NCI-H2196 treated with DMSO at 0.1 percent for 48 hours (cell line): ENCODE measurements around the gene OPRD1.
"Not testable (repeated sequence)": the region's sequence is repeated elsewhere in the genome, so short reads cannot be mapped to it uniquely, and the experiment has no call there.

Experiments
- DNase-seq: peaks from one replicate; lab custom pipeline; 2025; ENCODE audit not compliant: unreplicated experiment; lab: John Stamatoyannopoulos, UW

OPRD1 gene

DNA sequence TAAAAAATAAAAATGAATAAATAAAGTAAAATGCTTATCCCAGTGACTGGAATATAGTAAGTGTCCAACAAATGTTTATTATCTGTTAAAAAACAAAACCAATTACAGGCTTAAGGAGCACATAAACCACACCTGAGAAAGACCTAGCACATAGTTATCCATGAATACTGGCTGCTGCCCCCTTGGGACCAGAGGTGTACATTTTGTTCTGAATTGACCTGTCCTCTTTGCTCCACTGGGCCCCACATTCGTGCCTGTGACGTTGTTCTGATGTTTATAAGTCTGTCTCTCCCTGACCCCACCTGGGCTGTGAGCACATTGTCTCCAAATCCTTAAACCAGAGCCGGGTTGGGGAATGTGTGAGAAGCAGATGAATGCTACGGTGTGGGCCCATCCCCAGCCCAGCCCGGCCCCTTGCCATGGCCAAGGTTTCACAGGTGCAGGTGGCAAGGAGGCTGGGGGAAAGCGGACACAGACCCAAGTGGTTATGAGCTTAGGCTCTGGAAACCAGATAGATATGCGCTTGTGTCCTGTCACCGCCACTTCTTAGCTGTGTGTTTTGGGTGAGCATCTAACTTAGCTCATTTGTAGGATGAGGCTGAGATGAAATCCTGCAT is 29.1 kb downstream of the OPRD1 start:
- DNase-seq: no peak

DNA sequence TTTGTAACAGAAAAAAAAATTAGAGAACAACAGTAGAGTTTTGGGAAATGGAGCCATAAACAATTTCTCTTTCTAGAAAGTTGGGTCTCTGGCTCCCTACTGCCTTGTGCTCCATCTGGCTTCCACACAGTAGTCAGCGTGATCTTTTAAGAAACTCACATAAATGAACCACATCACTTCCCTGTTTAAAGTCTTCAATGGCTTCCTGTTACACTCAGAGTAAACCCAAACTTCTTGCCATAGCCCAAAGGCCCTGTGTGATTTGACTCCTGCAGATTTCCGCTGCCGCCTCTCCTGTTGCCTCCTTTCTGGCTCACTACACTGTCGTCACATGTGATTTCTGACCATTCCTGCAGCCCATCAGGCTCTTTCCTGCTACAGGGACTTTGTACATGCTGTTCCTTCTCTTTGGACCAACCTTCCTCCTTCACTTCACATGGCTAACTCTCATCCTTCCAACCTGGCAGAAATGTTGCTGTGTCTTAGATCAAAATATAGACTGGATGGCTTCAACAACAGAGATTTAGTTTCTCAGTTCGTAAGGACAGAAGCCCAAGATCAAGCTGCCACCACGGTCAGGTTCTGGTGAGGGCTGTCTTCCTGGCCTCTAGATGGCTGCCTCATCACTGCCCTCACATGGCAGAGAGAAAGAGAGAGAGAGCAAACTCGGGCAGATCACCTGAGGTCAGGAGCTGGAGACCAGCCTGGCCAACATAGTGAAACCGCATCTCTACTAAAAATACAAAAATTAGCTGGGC is 34.0 kb downstream of the OPRD1 start:
- DNase-seq: peak; percentile 39

DNA sequence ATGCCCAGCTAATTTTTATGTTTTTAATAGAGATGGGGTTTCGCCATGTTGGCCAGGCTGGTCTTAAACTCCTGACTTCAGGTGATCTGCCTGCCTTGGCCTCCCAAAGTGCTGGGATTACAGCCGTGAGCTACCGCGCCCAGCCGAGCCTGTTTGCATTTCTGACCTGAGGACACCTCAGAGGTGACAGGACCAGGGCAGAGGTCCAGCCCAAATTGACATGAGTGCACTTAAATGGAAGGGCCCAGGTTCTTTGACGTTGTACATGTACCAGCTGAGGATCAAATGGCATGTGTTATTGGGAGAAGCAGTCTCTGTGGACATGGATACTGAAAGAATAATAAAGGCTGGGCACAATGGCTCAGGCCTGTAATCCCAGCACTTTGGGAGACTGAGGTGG is 35.2 kb downstream of the OPRD1 start:
- not testable (repeated sequence) for DNase-seq

DNA sequence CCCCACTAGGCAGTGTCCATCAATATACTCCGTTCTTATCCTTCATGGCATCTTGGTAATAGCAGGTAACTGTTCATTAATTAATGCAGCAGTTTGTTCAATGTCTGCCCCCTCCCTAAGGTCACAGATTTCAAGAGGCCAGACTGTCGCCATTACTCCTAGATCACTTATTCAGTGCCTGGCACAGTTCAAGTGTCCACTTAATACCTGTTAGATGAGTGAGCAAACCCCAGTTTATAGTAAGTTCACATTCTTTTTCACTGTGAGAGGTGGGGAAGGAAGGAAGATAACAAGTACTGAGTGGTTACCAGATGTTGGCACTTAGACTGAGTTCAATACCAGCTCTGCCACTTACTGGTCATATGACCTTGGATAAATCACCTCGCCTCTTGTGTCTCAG is 36.4 kb downstream of the OPRD1 start:
- DNase-seq: no peak

DNA sequence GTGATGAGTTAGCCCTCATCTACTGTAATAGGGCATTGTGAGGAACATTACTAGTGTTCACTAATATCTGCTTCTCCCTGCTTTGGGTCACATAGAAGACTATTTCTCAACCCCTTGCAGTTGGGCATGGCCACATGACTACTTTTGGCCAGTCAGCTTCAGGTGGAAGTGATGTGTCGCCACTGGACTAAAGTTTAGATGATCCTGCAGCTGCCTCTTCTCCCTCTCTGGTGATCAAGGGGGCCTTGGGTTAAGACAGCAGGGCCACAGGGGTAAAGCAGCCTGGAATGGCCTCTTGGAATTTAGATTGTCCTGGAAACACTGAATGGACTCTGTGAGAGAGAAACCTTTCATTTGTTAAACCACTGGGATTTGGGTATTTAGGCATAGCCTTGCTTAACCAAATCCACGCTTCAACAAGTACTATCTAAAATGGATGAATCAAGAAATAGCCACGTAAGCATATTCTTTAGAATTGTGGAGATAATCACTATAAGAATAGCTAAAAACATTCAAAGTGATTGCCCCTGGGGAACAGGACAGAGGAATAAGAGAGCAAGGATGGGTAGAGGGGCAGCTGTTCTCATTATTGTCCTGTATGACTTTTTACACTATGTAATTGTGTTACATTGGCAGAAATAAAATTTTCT is 41.2 kb downstream of the OPRD1 start:
- DNase-seq: no peak

DNA sequence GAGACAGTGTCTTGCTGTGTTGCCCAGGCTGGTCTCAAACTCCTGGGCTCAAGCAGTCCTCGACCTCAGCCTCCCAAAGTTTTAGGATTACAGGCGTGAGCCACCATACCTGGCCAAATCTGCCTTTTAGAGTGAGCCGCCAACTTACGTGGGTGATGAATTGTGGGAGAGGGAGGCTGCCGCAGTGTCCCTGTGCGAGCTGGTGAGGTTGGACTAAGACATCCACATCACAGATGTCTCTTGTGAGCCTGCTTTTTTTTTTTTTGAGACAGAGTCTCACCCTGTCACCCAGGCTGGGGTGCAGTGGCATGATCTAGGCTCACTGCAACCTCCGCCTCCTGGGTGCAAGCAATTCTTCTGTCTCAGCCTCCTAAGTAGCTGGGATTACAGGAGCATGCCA is 42.4 kb downstream of the OPRD1 start:
- not testable (repeated sequence) for DNase-seq

DNA sequence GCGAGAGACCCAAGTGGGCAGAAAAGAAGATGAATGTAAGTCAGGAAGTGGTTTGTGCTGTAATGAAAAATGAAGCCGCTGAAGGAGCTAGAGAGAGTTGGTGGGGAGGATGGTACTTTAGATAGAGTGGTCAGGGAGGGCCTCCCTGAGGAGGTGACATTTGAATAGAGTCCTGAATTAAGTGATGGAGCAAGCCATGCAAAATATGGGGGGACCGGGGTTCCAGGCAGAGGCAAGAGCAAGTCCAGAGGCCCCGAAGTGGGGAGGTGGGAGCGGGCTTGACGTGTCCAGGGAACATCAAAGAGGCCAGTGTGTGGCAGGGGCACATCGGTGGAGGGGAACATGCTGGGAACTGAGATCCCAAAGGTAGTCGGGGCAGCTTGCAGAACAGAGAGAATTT is 43.1 kb downstream of the OPRD1 start:
- DNase-seq: no peak

DNA sequence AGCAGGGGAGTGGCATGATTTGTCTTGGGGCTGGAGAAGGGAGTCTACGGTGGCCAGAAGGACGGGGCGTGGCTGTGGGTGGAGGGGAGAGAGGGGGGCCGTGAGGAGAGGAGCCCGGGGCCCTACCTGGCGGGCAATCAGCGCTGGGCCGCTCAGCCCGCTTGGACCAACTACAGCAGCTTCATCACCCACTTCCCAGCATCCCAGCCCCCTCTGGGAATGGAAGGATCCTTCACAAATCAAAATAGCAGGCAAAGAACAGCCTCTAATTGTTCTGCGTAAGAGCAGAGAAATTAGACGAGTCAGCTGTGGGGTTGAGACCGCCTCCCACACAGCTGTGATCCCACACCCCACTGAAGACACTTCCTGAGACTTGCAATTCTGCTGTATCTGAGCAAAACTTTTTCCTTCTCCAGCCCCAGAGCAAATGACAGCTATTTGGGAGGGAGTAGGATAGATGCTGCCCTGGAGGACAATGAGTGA is 43.5 kb downstream of the OPRD1 start:
- no peak for DNase-seq

DNA sequence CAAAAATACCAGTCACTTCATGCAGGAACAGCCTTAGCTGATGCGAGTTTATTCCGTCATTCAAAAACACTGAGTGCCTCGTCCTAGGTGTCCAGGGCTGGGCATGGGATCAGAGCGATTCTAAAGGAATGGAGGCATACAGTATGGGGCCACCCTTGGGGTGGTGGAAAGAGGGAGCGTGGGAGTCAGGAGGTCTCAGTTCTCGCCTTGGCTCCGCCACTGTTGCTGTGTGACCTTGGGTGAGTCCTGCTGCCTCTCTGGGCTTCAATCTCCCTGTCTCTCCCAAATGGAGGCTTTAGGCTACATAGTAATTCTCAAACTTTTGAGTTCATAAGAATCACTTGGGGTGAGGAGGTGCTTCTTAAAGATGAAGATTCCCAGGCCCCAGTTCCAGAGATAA is 44.0 kb downstream of the OPRD1 start:
- DNase-seq: no peak

DNA sequence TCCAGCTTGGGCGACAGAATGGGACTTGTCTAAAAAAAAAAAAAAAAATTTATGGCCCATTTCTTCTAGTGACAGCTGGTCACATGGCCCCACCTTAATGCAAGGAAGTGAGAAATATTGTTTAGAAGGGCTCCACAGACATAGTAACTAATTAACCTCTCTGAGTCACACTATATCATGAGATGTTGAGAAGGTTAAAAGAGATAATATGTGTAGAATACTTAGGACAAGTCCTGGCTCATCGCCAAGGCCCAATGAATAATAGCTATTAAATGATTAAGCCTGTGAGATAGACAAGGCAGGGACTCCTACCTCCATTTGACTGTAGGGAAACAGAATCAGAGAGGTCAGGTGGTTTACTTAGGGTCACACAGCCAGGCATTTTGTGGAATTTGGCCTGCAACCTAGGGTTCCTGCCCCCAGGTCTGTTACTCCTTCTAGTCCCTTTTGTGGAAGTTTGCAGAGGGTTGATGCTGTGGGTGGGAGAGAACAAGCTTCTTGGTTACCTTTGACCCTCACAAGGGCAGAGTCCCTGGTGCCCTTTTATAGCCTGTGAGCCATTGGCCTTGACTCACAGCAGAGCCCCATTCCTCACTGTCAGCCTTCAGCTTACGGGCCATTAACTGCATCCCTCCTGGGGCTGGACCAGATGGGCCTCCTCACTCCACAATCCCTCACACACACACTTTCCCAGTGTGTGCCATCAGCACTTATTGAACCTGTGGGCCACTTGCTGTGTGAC is 48.5 kb downstream of the OPRD1 start:
- no peak for DNase-seq

DNA sequence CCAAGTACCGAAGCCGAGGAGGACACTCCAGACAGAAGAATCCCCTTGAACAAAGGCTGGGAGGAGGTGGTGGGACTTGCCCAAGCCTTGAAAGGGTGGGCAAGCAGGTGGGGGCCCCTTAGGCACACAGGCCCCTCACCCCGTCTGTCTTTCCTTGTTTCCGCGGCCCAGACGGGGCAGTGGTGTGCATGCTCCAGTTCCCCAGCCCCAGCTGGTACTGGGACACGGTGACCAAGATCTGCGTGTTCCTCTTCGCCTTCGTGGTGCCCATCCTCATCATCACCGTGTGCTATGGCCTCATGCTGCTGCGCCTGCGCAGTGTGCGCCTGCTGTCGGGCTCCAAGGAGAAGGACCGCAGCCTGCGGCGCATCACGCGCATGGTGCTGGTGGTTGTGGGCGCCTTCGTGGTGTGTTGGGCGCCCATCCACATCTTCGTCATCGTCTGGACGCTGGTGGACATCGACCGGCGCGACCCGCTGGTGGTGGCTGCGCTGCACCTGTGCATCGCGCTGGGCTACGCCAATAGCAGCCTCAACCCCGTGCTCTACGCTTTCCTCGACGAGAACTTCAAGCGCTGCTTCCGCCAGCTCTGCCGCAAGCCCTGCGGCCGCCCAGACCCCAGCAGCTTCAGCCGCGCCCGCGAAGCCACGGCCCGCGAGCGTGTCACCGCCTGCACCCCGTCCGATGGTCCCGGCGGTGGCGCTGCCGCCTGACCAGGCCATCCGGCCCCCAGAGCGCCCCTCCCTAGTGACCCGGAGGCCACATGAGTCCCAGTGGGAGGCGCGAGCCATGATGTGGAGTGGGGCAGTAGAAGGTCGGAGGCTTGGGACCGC is 50.8 kb downstream of the OPRD1 start:
- no peak for DNase-seq

DNA sequence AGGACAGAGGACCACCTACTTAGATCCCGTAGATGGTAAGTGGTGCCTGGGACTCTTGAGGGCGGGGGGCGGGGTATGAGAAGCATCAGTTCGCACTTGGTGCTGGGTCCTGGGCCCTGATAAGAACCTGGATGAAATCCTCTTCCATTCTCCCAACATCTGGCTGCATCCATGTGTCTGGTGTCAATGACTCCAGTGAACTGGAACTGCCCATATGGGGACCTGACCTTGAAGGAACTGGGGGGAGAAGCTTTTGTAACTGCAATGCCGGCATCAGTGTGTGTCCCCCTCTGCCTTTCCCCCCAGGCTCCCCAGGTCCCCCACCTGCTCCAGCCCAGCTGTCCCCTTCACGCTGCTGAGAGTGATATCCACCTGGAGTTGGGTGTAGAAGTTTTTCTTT is 52.7 kb downstream of the OPRD1 start:
- DNase-seq: no peak

DNA sequence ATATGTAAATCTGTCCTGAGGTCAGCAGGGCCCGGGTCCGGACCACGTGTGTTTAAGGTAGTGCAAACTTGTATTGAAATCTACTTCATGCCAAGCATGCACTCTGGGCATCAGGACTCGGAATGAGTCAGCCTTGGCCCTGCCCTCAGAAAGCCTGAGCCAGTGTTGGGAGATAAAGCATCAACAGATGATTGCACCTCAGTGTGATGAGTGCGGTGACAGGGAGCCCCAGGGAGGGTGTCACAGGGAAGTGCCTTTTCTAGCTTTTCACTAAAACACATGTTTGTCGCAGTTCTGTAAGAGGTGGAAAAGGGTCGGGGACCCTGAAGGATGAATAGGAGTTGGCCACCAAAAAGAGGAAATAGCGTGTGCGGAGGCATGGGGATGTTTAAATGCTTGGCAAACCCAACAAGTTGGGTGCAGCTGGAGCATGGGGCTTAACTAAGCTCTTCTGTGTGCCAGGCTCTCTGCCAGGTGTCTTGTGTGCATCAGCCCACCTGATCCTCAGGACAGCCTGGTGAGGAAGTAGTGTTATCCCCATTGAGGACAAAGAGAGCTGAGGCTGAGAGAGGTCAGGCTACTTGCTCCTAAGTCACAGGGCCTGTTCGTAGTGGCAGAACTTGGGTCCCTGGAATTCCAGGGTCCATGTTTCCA is 54.2 kb downstream of the OPRD1 start:
- DNase-seq: no peak

DNA sequence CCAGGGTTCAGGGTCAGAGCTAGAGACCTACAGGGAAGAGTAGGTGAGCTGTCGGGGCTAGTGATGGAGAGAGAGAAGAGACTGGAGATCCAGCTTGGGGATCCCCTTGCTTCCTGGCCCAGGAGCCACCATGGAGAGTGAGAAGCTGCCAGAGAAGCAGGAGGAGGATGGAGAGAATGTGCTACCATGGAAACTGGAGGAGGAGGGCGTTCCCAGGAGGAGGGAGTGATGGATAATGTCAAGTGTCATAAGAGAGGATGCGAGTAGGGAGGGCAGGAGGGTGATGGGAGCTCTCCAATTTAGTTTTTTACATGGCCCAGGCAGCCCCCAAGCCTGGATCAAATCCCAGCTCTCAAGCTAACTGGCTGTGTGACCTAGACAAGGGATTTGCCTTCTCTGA is 55.9 kb downstream of the OPRD1 start:
- DNase-seq: no peak

DNA sequence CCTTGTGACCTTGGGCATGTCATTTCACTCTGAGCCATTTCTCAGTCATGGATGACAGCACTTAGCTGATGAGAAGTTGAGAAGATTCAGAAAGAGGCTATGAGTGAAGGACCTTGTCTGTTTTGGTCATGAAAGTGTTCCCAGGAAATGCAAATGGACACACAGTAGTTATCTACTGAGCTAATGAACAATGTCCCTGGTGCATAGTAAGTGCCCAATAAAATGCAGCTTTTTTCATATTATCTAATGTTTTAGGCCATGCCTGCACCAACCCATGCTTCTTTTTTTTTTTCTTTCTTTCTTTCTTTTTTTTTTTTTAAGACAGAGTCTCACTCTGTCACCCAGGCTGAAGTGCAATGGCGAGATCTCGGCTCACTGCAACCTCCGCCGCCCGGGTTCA is 58.0 kb downstream of the OPRD1 start:
- DNase-seq: no peak

DNA sequence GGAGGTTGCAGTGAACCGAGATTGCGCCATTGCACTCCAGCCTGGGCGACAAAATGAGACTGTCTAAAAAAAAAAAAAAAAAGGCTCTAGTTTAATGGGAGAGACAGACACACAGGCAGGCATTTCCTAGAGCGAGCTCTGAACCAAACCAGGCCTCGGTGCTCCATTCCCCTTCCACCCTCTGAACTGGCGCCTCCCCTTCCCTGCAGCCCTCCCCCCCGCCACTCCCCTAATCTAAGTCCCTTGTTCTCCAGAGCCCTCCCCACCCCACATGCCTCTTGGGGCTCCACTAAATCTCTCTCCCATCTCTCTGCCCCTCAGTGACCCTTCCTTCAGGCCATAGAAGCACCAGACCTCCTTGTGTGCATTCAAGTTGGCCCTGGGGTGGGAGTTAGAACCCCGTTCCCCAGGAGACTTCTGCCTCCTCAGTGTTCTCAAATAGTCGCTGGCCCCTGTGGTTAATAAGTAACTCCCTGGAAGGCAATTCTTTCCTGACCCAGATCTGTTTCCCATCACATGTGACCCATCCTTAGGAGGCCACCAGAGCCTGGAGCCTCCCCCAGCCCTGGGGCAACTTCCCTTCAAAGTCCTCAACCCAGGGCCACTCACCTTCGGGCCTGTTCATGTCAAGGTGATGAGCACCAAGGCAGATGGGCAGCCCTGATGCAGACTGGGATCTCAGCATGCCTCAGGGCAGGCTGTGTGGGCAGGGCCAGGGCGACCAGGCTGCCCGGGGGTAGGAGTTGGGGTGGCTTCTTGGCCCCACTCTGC is 59.8 kb downstream of the OPRD1 start:
- no peak for DNase-seq

DNA sequence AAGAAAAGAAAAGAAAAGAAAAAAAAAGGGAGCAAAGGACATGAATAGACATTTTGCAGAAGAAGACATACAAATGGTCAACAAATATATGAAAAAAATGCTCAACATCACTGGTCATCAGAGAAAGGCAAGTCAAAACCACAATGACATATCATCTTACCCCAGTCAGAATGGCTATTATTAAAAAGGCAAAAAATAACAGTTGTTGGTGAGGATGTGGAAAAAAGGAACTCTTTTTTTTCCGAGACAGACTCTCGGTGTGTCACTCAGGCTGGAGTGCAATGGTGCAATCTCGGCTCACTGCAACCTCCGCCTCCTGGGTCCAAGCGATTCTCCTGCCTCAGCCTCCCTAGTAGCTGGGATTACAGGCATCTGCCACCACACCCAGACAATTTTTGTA is 63.2 kb downstream of the OPRD1 start:
- DNase-seq: not testable (repeated sequence)

DNA sequence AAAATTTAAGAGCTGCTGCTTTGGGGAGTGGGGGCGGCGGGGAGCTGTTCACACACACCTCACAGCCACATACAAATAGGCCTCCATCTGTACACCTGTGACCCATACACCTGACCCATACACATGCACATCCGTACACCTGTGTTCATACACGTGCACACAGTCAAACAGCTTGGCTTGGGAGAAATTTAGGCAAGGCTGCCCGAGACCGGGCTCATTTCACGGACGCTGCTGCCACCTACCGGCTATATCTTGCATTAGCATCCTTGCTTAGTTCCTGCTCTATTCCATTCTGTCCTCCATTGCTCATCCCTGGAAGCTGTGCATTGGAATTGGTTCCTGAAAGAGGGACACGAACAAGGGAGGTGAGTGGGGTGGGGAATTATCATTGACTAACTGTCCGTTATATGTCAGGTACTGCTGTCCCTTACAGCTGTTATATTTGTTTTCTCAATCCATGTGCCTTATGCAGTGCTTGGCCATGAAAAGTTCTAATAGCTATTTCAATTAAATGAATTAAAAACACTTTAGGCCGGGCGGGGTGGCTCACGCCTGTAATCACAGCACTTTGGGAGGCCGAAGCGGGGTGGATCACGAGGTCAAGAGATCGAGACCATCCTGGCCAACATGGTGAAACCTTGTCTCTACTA is 65.3 kb downstream of the OPRD1 start:
- peak; percentile 81 for DNase-seq

DNA sequence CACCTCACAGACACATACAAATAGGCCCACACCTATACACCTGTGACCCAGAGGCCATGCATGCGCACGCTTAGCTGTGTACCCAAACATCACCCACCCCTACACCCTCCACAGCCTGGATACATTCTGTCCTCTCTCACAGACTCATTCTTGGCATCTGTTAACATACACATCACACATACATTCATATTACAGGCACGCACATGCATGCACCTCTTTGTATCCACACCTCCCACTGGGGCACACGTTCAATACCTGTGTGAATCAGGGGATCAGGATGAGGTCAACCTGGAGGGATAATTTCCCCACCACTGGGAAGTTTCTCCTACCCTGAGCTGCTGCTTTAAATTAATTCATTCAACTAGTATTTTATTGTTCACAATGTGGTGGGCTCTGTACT is 66.8 kb downstream of the OPRD1 start:
- DNase-seq: no peak
